Ishikawa (cell line): ENCODE data around the gene SERPINA10.

Source experiments
- CEBPB ChIP-seq: IDR thresholded peaks from 2 replicates; pipeline ENCODE4 v1.6.1; 2012
- CREB1 ChIP-seq: IDR thresholded peaks from 2 replicates; pipeline ENCODE4 v1.6.1; 2012; ENCODE audit warnings: low read depth
- EGR1 ChIP-seq: IDR thresholded peaks from 2 replicates; pipeline ENCODE4 v1.6.1; 2012
- EP300 ChIP-seq: IDR thresholded peaks from 2 replicates; pipeline ENCODE4 v1.6.1; 2012; ENCODE audit warnings: borderline replicate concordance
- NFIC ChIP-seq: IDR thresholded peaks from 2 replicates; pipeline ENCODE4 v1.6.1; 2012
- RAD21 ChIP-seq: IDR thresholded peaks from 2 replicates; pipeline ENCODE4 v1.6.1; 2012; ENCODE audit warnings: low read depth
- TAF1 ChIP-seq: IDR thresholded peaks from 2 replicates; pipeline ENCODE4 v1.6.1; 2012; ENCODE audit warnings: low read depth, mild to moderate bottlenecking
- TCF12 ChIP-seq: IDR thresholded peaks from 2 replicates; pipeline ENCODE4 v1.6.1; 2012; ENCODE audit warnings: low read depth
- TEAD4 ChIP-seq: IDR thresholded peaks from 2 replicates; pipeline ENCODE4 v1.6.1; 2012
- YY1 ChIP-seq: IDR thresholded peaks from 2 replicates; pipeline ENCODE4 v1.6.1; 2012; ENCODE audit warnings: low read depth
- TF ChIP-seq, protein P1 (sequence below): IDR thresholded peaks from 2 replicates; pipeline ENCODE4 v1.6.1; 2012; ENCODE audit warnings: low read depth, mild to moderate bottlenecking
- TF ChIP-seq, protein P2 (sequence below): IDR thresholded peaks from 2 replicates; pipeline ENCODE4 v1.6.1; 2012

DNA sequence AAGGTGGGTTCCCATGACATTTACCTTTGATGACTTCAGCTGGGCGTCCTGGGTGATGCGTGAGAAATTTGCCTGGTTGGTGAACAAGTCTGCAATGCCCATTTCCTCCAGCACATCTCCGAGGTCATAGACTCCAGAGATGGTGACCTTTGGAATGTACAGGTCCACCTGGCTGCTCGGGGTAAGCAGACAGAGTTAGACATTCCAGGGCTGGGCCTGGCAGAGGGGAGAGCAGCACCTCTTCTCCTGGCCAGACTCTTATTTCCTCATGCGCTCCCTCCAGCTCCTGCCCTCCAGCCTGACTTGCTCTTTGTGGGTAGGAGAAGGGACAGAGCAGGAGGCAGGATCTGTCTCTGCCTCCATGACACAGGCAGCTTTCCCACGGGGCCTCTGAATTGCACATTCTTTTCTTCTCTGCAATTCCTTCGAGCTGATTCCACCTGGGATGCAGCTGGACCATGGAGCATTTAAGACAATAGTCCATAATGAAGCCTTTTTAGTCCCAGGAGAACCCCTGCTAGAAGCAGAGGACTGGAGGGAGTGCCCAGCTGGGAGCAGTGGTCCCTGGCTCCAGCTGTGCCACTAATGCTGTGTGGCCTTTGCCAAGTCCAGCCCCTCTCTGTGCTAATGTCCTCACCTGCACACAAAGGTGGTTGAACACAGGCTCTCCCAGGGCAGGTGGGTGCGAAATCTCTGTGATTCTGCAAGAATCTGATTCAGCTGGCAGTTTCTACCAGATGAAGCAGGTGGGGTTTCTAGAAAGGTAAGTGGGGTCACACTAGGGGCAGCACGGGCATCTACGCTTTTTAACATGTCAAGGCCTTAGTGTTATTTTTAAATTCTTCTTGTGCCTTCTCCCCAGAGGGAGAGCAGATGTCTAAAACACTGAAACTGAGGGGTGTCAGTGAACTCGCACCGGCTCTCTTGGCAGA is 13.2 kb upstream of the SERPINA10 start:
- no peak for TF ChIP-seq YY1
- TF ChIP-seq EGR1: no peak
- TF ChIP-seq, protein P1, sequence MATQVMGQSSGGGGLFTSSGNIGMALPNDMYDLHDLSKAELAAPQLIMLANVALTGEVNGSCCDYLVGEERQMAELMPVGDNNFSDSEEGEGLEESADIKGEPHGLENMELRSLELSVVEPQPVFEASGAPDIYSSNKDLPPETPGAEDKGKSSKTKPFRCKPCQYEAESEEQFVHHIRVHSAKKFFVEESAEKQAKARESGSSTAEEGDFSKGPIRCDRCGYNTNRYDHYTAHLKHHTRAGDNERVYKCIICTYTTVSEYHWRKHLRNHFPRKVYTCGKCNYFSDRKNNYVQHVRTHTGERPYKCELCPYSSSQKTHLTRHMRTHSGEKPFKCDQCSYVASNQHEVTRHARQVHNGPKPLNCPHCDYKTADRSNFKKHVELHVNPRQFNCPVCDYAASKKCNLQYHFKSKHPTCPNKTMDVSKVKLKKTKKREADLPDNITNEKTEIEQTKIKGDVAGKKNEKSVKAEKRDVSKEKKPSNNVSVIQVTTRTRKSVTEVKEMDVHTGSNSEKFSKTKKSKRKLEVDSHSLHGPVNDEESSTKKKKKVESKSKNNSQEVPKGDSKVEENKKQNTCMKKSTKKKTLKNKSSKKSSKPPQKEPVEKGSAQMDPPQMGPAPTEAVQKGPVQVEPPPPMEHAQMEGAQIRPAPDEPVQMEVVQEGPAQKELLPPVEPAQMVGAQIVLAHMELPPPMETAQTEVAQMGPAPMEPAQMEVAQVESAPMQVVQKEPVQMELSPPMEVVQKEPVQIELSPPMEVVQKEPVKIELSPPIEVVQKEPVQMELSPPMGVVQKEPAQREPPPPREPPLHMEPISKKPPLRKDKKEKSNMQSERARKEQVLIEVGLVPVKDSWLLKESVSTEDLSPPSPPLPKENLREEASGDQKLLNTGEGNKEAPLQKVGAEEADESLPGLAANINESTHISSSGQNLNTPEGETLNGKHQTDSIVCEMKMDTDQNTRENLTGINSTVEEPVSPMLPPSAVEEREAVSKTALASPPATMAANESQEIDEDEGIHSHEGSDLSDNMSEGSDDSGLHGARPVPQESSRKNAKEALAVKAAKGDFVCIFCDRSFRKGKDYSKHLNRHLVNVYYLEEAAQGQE: no peak
- TF ChIP-seq EP300: no peak
- no peak for TF ChIP-seq TCF12
- TF ChIP-seq TAF1: no peak
- no peak for TF ChIP-seq NFIC
- TF ChIP-seq, protein P2, sequence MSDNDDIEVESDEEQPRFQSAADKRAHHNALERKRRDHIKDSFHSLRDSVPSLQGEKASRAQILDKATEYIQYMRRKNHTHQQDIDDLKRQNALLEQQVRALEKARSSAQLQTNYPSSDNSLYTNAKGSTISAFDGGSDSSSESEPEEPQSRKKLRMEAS: no peak
- no peak for TF ChIP-seq RAD21
- TF ChIP-seq CEBPB: no peak
- TF ChIP-seq TEAD4: no peak
- TF ChIP-seq CREB1: no peak
